Measurements from ENCODE around the gene BEST2.

DNA sequence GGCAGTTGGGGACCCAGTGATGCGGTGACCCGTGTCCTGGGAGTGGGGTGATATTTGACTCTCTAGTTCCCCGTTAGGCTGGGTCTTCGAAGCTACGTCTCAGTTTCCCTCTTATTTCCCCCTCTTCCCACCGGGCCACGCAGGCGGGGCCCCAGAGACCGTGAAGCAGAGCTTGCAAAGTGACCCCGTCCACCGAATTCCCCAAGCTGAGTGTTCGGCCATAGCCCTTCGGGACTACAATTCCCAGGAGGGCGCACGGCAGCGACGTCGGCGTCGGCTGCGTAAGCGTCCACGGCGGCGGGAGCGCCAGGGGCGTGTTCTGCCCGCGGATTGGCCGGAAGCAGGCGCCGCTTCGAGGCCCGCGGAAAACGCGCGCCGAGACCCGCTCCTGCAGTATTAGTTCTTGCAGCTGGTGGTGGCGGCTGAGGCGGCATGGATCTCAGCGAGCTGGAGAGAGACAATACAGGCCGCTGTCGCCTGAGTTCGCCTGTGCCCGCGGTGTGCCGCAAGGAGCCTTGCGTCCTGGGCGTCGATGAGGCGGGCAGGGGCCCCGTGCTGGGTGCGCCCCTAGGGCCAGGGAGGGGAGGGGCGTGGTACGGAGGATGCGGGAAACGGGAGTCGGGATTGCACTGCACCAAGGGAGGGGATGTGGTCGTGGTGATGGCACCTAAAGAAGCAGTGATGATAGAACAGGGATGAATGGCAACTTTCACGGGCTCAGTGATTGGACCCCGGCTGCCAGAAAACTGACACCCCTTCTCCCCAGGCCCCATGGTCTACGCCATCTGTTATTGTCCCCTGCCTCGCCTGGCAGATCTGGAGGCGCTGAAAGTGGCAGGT, 54.9 kb downstream of the BEST2 start, which contains the start of gene RNASEH2A:
- TF ChIP-seq, protein P1, sequence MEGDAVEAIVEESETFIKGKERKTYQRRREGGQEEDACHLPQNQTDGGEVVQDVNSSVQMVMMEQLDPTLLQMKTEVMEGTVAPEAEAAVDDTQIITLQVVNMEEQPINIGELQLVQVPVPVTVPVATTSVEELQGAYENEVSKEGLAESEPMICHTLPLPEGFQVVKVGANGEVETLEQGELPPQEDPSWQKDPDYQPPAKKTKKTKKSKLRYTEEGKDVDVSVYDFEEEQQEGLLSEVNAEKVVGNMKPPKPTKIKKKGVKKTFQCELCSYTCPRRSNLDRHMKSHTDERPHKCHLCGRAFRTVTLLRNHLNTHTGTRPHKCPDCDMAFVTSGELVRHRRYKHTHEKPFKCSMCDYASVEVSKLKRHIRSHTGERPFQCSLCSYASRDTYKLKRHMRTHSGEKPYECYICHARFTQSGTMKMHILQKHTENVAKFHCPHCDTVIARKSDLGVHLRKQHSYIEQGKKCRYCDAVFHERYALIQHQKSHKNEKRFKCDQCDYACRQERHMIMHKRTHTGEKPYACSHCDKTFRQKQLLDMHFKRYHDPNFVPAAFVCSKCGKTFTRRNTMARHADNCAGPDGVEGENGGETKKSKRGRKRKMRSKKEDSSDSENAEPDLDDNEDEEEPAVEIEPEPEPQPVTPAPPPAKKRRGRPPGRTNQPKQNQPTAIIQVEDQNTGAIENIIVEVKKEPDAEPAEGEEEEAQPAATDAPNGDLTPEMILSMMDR (IDR thresholded peaks at IDR 0.05 in 2 of 3, conservative IDR thresholded peaks at IDR 0.05 in 1 of 3; ENCODE audit: borderline replicate concordance in 1 of 3, insufficient read depth in 1 of 3, low read depth in 2 of 3, low read length in 2 of 3), result no peak
- TF ChIP-seq ZNF274 (IDR thresholded peaks at IDR 0.05; ENCODE audit: low read depth, low read length) (no peak), SRF (IDR thresholded peaks at IDR 0.05; ENCODE audit: low read depth) (no peak; the same call in 1 of the 2 replicates), POLR2A (IDR thresholded peaks at IDR 0.05; ENCODE audit: borderline replicate concordance, extremely low read depth, insufficient read depth, insufficient read length) (peak; percentile 83), RAD21 (IDR thresholded peaks at IDR 0.05; ENCODE audit: low read depth) (no peak)
- TF ChIP-seq, protein P2, sequence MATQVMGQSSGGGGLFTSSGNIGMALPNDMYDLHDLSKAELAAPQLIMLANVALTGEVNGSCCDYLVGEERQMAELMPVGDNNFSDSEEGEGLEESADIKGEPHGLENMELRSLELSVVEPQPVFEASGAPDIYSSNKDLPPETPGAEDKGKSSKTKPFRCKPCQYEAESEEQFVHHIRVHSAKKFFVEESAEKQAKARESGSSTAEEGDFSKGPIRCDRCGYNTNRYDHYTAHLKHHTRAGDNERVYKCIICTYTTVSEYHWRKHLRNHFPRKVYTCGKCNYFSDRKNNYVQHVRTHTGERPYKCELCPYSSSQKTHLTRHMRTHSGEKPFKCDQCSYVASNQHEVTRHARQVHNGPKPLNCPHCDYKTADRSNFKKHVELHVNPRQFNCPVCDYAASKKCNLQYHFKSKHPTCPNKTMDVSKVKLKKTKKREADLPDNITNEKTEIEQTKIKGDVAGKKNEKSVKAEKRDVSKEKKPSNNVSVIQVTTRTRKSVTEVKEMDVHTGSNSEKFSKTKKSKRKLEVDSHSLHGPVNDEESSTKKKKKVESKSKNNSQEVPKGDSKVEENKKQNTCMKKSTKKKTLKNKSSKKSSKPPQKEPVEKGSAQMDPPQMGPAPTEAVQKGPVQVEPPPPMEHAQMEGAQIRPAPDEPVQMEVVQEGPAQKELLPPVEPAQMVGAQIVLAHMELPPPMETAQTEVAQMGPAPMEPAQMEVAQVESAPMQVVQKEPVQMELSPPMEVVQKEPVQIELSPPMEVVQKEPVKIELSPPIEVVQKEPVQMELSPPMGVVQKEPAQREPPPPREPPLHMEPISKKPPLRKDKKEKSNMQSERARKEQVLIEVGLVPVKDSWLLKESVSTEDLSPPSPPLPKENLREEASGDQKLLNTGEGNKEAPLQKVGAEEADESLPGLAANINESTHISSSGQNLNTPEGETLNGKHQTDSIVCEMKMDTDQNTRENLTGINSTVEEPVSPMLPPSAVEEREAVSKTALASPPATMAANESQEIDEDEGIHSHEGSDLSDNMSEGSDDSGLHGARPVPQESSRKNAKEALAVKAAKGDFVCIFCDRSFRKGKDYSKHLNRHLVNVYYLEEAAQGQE (IDR thresholded peaks at IDR 0.05; ENCODE audit: low read depth), result no peak
- TF ChIP-seq, protein P3, sequence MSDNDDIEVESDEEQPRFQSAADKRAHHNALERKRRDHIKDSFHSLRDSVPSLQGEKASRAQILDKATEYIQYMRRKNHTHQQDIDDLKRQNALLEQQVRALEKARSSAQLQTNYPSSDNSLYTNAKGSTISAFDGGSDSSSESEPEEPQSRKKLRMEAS (IDR thresholded peaks at IDR 0.05), result peak; percentile 95

Measured in HCT116 (cell line).